NB4 (cell line): ENCODE data around the gene CASP8.

Experiments
- MAX ChIP-seq: IDR thresholded peaks from 2 replicates; pipeline ENCODE4 v1.6.1; 2011; ENCODE audit warnings: low read depth, low read length
- MYC ChIP-seq: IDR thresholded peaks from 2 replicates; pipeline ENCODE4 v1.6.1; 2011; ENCODE audit warnings: low read depth, low read length
- POLR2A ChIP-seq: IDR thresholded peaks from 2 replicates; pipeline ENCODE4 v1.6.1; 2011; ENCODE audit warnings: mild to moderate bottlenecking; ENCODE audit not compliant: insufficient read length; ENCODE audit errors: extremely low read depth
- TF ChIP-seq, protein P1 (sequence below): IDR thresholded peaks from one replicate; pipeline ENCODE4 v1.5.1; 2012; ENCODE audit warnings: low read depth, low read length

- TF ChIP-seq POLR2A (no peak), MAX (no peak), MYC (no peak)
- TF ChIP-seq, protein P1, sequence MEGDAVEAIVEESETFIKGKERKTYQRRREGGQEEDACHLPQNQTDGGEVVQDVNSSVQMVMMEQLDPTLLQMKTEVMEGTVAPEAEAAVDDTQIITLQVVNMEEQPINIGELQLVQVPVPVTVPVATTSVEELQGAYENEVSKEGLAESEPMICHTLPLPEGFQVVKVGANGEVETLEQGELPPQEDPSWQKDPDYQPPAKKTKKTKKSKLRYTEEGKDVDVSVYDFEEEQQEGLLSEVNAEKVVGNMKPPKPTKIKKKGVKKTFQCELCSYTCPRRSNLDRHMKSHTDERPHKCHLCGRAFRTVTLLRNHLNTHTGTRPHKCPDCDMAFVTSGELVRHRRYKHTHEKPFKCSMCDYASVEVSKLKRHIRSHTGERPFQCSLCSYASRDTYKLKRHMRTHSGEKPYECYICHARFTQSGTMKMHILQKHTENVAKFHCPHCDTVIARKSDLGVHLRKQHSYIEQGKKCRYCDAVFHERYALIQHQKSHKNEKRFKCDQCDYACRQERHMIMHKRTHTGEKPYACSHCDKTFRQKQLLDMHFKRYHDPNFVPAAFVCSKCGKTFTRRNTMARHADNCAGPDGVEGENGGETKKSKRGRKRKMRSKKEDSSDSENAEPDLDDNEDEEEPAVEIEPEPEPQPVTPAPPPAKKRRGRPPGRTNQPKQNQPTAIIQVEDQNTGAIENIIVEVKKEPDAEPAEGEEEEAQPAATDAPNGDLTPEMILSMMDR, result no peak
Measured at GRCh38 chr2:201261906-201262305, 1.6 kb downstream of the CASP8 start.
